Gastrocnemius medialis (tissue), 4 donors: Measurements from ENCODE around the gene POLL. TPM values are rescaled to one million over a fixed set of nuclear protein-coding genes. Genes with fewer than 3 reads are reported as not detected.

Source experiments
- ATAC-seq, 2 donors: fragments of 150-250 bp; one replicate each; pipeline ENCODE4 v1.9.1; 2016
- DNase-seq, 2 donors: peaks; one replicate each; pipeline ENCODE4 v3.0.0-alpha.2; 2019
- H3K27ac ChIP-seq, 4 donors: fragments of 200-600 bp; sonication (generic); 1 replicate in 1 of 4; 2 replicates in 3 of 4; pipeline ENCODE4 v1.5.1; 2016 to 2018; ENCODE audit warnings: mild to moderate bottlenecking in 2 of 4, moderate library complexity in 1 of 4
- H3K27me3 ChIP-seq, 3 donors: fragments of 200-600 bp; sonication (generic) in 2 of 3; 1 replicate in 1 of 3; 2 replicates in 2 of 3; pipeline versions ENCODE4 v1.5.1 to v1.6.0; 2016 to 2019; ENCODE audit warnings: mild to moderate bottlenecking in 1 of 3, moderate library complexity in 1 of 3
- H3K36me3 ChIP-seq, 2 donors: fragments of 200-600 bp; sonication (generic) in 1 of 2; one replicate each; pipeline ENCODE4 v1.5.1; 2017 to 2018
- H3K4me1 ChIP-seq, 2 donors: fragments of 200-600 bp; sonication (generic) in 1 of 2; one replicate each; pipeline ENCODE4 v1.5.1; 2016 to 2017; ENCODE audit warnings: mild to moderate bottlenecking in 2 of 2
- H3K4me3 ChIP-seq, 4 donors: fragments of 200-600 bp; sonication (generic) in 3 of 4; 1 replicate in 1 of 4; 2 replicates in 3 of 4; pipeline ENCODE4 v1.5.1; 2016 to 2019; ENCODE audit warnings: mild to moderate bottlenecking in 2 of 4
- H3K9me3 ChIP-seq, 3 donors: fragments of 200-600 bp; sonication (generic) in 2 of 3; 1 replicate in 1 of 3; 2 replicates in 2 of 3; pipeline ENCODE4 v1.5.1; 2016 to 2019
- CTCF ChIP-seq, 5 experiments: fragments of 450-650 bp in 3 of 5; fragments of 200-600 bp in 2 of 5; sonication (generic) in 2 of 5; IDR thresholded peaks in 4 of 5; conservative IDR thresholded peaks in 1 of 5; 1 replicate in 4 of 5; 2 replicates in 1 of 5; pipeline ENCODE4 v1.5.1; 2016 to 2019; ENCODE audit warnings: antibody characterized with exemption in 5 of 5, mild to moderate bottlenecking in 3 of 5, moderate library complexity in 3 of 5
- POLR2A ChIP-seq, 2 donors: fragments of 450-650 bp; IDR thresholded peaks; one replicate each; pipeline ENCODE4 v1.6.1; 2017; ENCODE audit warnings: antibody characterized with exemption in 2 of 2, mild to moderate bottlenecking in 2 of 2, moderate library complexity in 2 of 2
- in situ Hi-C, 4 donors: fragments of 200-750 bp; cut with MboI; loops; one replicate each; pipeline versions ENCODE4 v1.15.0 to v1.8.0; 2017; ENCODE audit warnings: low sequenced_read_pairs in 4 of 4
- intact Hi-C: fragments of 100-400 bp; cut with DNase I; formaldehyde crosslinking; loops from one replicate; pipeline ENCODE4 v1.15.1; 2023; ENCODE audit warnings: low total_unique reads
- total RNA-seq, 4 donors: library from RNA; depleted of rRNA; stranded (reverse); fragments of >200 nt; gene quantifications; one replicate each; pipeline versions ENCODE4 v1.1.0 to v1.2.3, GENCODE V29; 2016

POLL gene
- total RNA-seq, 4 donors from 2014 or later = 15.4 to 33.1 (median 29.4) TPM

- no peak for TF ChIP-seq CTCF (IDR thresholded peaks at IDR 0.05 in 4 of 5, conservative IDR thresholded peaks at IDR 0.05 in 1 of 5)
- TF ChIP-seq POLR2A (IDR thresholded peaks at IDR 0.05) = no peak
- DNase-seq (no peak), ATAC-seq (no peak)
- intact Hi-C loops = no loop called here
- H3K36me3 ChIP-seq = peaks cover 0 to 17% of the 10 kb centered on the region in 2 donors
- H3K27me3 ChIP-seq = no peaks in the 10 kb centered on the region
- no peak overlapping the region for H3K4me3 ChIP-seq
- H3K9me3 ChIP-seq = no peaks in the 10 kb centered on the region
- H3K27ac ChIP-seq = no peak overlapping the region
- peaks cover 0 to 7% of the 10 kb centered on the region in 2 donors for H3K4me1 ChIP-seq
- in situ Hi-C loops = no loop called here
Measured at GRCh38 chr10:101618871-101619270, 30.8 kb upstream of the POLL start.

GRCh38 chr10:101617824-101618568 lies 29.9 kb upstream of the POLL start:
- Histone ChIP-seq H3K27me3 (no peaks in the 10 kb centered on the region), H3K36me3 (peaks cover 0 to 11% of the 10 kb centered on the region in 2 donors), H3K4me1 (peaks cover 0 to 5% of the 10 kb centered on the region in 2 donors), H3K4me3 (no peak overlapping the region), H3K27ac (no peak overlapping the region), H3K9me3 (no peaks in the 10 kb centered on the region)
- intact Hi-C loops = no loop called here
- TF ChIP-seq CTCF (IDR thresholded peaks at IDR 0.05 in 4 of 5, conservative IDR thresholded peaks at IDR 0.05 in 1 of 5) (no peak), POLR2A (IDR thresholded peaks at IDR 0.05) (no peak)
- in situ Hi-C loops = no loop called here
- no peak for DNase-seq
- ATAC-seq = no peak

- DNase-seq (no peak), ATAC-seq (no peak)
- intact Hi-C loops (no loop called here), in situ Hi-C loops (no loop called here)
- Histone ChIP-seq H3K27me3 (no peaks in the 10 kb centered on the region), H3K27ac (no peak overlapping the region), H3K4me1 (no peaks in the 10 kb centered on the region), H3K4me3 (no peak overlapping the region), H3K9me3 (no peaks in the 10 kb centered on the region), H3K36me3 (peaks cover 0 to 11% of the 10 kb centered on the region in 2 donors)
- TF ChIP-seq CTCF (IDR thresholded peaks at IDR 0.05 in 4 of 5, conservative IDR thresholded peaks at IDR 0.05 in 1 of 5) (no peak), POLR2A (IDR thresholded peaks at IDR 0.05) (no peak)
Measured at GRCh38 chr10:101617102-101617823, 29.2 kb upstream of the POLL start.

GRCh38 chr10:101616415-101617101 lies 28.5 kb upstream of the POLL start:
- Histone ChIP-seq H3K27me3 (no peaks in the 10 kb centered on the region), H3K36me3 (peaks cover 0 to 15% of the 10 kb centered on the region in 2 donors), H3K27ac (no peak overlapping the region), H3K4me1 (no peaks in the 10 kb centered on the region), H3K4me3 (no peak overlapping the region), H3K9me3 (no peaks in the 10 kb centered on the region)
- intact Hi-C loops (no loop called here), in situ Hi-C loops (no loop called here)
- DNase-seq (no peak), ATAC-seq (no peak)
- no peak for TF ChIP-seq POLR2A (IDR thresholded peaks at IDR 0.05)
- TF ChIP-seq CTCF (IDR thresholded peaks at IDR 0.05 in 4 of 5, conservative IDR thresholded peaks at IDR 0.05 in 1 of 5) = no peak
